SK-N-SH (cell line): Measurements from ENCODE around the gene SIGLECL1.

Experiments
- CHD2 ChIP-seq: fragments of 150-350 bp; IDR thresholded peaks from 2 replicates; pipeline ENCODE4 v1.6.1; 2018; ENCODE audit warnings: low read length; ENCODE audit not compliant: partially characterized antibody
- EP300 ChIP-seq, 2 experiments: IDR thresholded peaks; 2 replicates each; pipeline versions ENCODE4 v1.4.0 to v1.6.1; 2012; ENCODE audit warnings: borderline replicate concordance in 1 of 2, low read depth in 1 of 2, low read length in 1 of 2
- SMC3 ChIP-seq: IDR thresholded peaks from 2 replicates; pipeline ENCODE4 v1.6.1; 2012; ENCODE audit warnings: low read depth, low read length, improper control_type of control experiment
- TAF1 ChIP-seq: IDR thresholded peaks from 2 replicates; pipeline ENCODE4 v1.6.1; 2012; ENCODE audit warnings: low read depth, mild to moderate bottlenecking, low read length, moderate library complexity, borderline replicate concordance
- YY1 ChIP-seq: IDR thresholded peaks from 2 replicates; pipeline ENCODE4 v1.4.0; 2012; ENCODE audit warnings: low read depth, mild to moderate bottlenecking
- ZBTB33 ChIP-seq: IDR thresholded peaks from 2 replicates; pipeline ENCODE4 v1.4.0; 2012; ENCODE audit warnings: low read depth, borderline replicate concordance

GRCh38 chr19:51203916-51204315 is 47.0 kb upstream of the SIGLECL1 start:
- TF ChIP-seq CHD2 (no peak), TAF1 (no peak), SMC3 (no peak), EP300 (IDR thresholded peaks at IDR 0.05; ENCODE audit: borderline replicate concordance in 1 of 2, low read depth in 1 of 2, low read length in 1 of 2) (no peak), ZBTB33 (no peak), YY1 (no peak)
